HCT116 (cell line): ENCODE measurements around the gene SLC24A3. TPM values are rescaled to one million over a fixed set of nuclear protein-coding genes. Genes with fewer than 3 reads are reported as not detected.

Experiments used
- ATAC-seq: fragments of 200-7000 bp; cut with Tn5 transposase; 2 replicates; pipeline ENCODE4 v1.9.1; 2020; ENCODE audit warnings: mild to moderate bottlenecking, moderate library complexity
- BruUV-seq: library from RNA; stranded (reverse); fragments of 400-500 nt; replicated peaks from 2 replicates; lab custom pipeline; 2021; lab: Mats Ljungman, UMichigan
- CTCF ChIA-PET: fragments of 300-600 bp; sonication (Branson Sonifier 250); formaldehyde crosslinking; loops from one replicate; lab custom pipeline; 2021; ENCODE audit warnings: antibody characterized with exemption; lab: Charles Lee
- POLR2A ChIA-PET: fragments of 300-600, 350-600 bp; sonication (Branson Sonifier 250); formaldehyde crosslinking; loops from one replicate; lab custom pipeline; 2021; ENCODE audit warnings: antibody characterized with exemption; lab: Charles Lee
- RAD21 ChIA-PET, 2 experiments: fragments of 300-600 bp; sonication (Branson Sonifier 250); formaldehyde crosslinking; loops; one replicate each; lab custom pipeline; 2023; ENCODE audit warnings: low total read pairs in 2 of 2; ENCODE audit not compliant: uncharacterized antibody in 2 of 2, unreplicated experiment in 2 of 2, low non-redundant PET in 1 of 2; lab: Charles Lee
- DNase-seq: peaks from one replicate; pipeline ENCODE4 v3.0.0-alpha.2; 2010; ENCODE audit warnings: low read depth, low spot score
- H2AFZ ChIP-seq: fragments of 200-600 bp; shearing (Covaris generic), sonication (generic); 2 replicates; pipeline ENCODE4 v1.6.1; 2017; ENCODE audit warnings: low read depth, mixed run types, mixed read lengths, antibody characterized with exemption, low read length; ENCODE audit not compliant: poor library complexity, severe bottlenecking
- H3K27ac ChIP-seq: 2 replicates; pipeline ENCODE4 v1.5.1; 2012; ENCODE audit warnings: low read depth, low read length
- H3K27me3 ChIP-seq: fragments of 200-600 bp; sonication (generic); 2 replicates; pipeline ENCODE4 v1.6.1; 2016; ENCODE audit warnings: mixed run types, low read length, mixed read lengths; ENCODE audit not compliant: insufficient read depth
- H3K36me3 ChIP-seq, 2 experiments: fragments of 200-500 bp in 1 of 2; fragments of 200-600 bp in 1 of 2; sonication (Bioruptor generic) in 1 of 2; sonication (generic) in 1 of 2; 2 replicates each; pipeline versions ENCODE4 v1.5.1 to v1.6.1; 2014 to 2016; ENCODE audit warnings: low read length in 2 of 2, inconsistent platforms in 1 of 2, mixed read lengths in 1 of 2, mixed run types in 1 of 2; ENCODE audit not compliant: insufficient read depth in 2 of 2, control insufficient read depth in 1 of 2
- H3K4me1 ChIP-seq, 2 experiments: fragments of 200-600 bp in 1 of 2; sonication (generic) in 1 of 2; 2 replicates each; pipeline versions ENCODE4 v1.5.1 to v1.6.1; 2012 to 2017; ENCODE audit warnings: low read length in 2 of 2, inconsistent platforms in 1 of 2, mild to moderate bottlenecking in 1 of 2, mixed read lengths in 1 of 2, mixed run types in 1 of 2, moderate library complexity in 1 of 2; ENCODE audit not compliant: insufficient read depth in 2 of 2, control insufficient read depth in 1 of 2
- H3K4me2 ChIP-seq: fragments of 200-600 bp; sonication (generic); 2 replicates; pipeline ENCODE4 v1.6.1; 2017; ENCODE audit warnings: mixed run types, low read length, mixed read lengths
- H3K4me3 ChIP-seq, 2 experiments: fragments of 200-600 bp in 1 of 2; sonication (generic) in 1 of 2; replicated peaks in 1 of 2; 2 replicates each; pipeline ENCODE4 v1.5.1; 2011 to 2016; ENCODE audit warnings: low read length in 2 of 2, control low read depth in 1 of 2, low read depth in 1 of 2, mild to moderate bottlenecking in 1 of 2, mixed read lengths in 1 of 2, mixed run types in 1 of 2
- H3K79me2 ChIP-seq: fragments of 200-600 bp; sonication (generic); 2 replicates; pipeline ENCODE4 v1.6.1; 2017; ENCODE audit warnings: mild to moderate bottlenecking, mixed run types, low read length, moderate library complexity, mixed read lengths; ENCODE audit not compliant: insufficient read depth
- H3K9ac ChIP-seq: fragments of 200-600 bp; sonication (generic); 2 replicates; pipeline ENCODE4 v1.6.1; 2016; ENCODE audit warnings: low read length, mixed read lengths
- H3K9me2 ChIP-seq: fragments of 200-600 bp; sonication (generic), shearing (Covaris generic); 2 replicates; pipeline ENCODE4 v1.6.1; 2017; ENCODE audit warnings: mixed run types, mild to moderate bottlenecking, moderate library complexity; ENCODE audit not compliant: insufficient read depth
- H3K9me3 ChIP-seq, 2 experiments: fragments of 200-500 bp in 1 of 2; fragments of 200-600 bp in 1 of 2; sonication (Bioruptor generic) in 1 of 2; sonication (generic) in 1 of 2; 2 replicates each; pipeline ENCODE4 v1.6.1; 2014 to 2017; ENCODE audit warnings: low read length in 2 of 2, mixed read lengths in 2 of 2, inconsistent platforms in 1 of 2, low read depth in 1 of 2, mild to moderate bottlenecking in 1 of 2, mixed run types in 1 of 2, moderate library complexity in 1 of 2; ENCODE audit not compliant: control insufficient read depth in 1 of 2, insufficient read depth in 1 of 2
- H4K20me1 ChIP-seq: fragments of 200-600 bp; sonication (generic), shearing (Covaris generic); 2 replicates; pipeline ENCODE4 v1.6.1; 2017; ENCODE audit warnings: mixed run types, mild to moderate bottlenecking, moderate library complexity; ENCODE audit not compliant: insufficient read depth
- CTCF ChIP-seq, 3 experiments: fragments of 200-600 bp in 1 of 3; sonication (generic) in 1 of 3; IDR thresholded peaks in 2 of 3; conservative IDR thresholded peaks in 1 of 3; 2 replicates each; pipeline ENCODE4 v1.5.1; 2012 to 2017; ENCODE audit warnings: low read depth in 2 of 3, low read length in 2 of 3, antibody characterized with exemption in 1 of 3, borderline replicate concordance in 1 of 3, control low read depth in 1 of 3, mild to moderate bottlenecking in 1 of 3, mixed read lengths in 1 of 3, mixed run types in 1 of 3, moderate library complexity in 1 of 3; ENCODE audit not compliant: insufficient read depth in 1 of 3
- EZH2 ChIP-seq: fragments of 200-600 bp; sonication (generic); IDR thresholded peaks from 2 replicates; pipeline ENCODE4 v1.6.1; 2017; ENCODE audit warnings: antibody characterized with exemption, mixed run types
- FOSL1 ChIP-seq: IDR thresholded peaks from 2 replicates; pipeline ENCODE4 v1.6.1; 2012; ENCODE audit warnings: low read depth
- POLR2A ChIP-seq: IDR thresholded peaks from 2 replicates; pipeline ENCODE4 v1.7.0; 2011; ENCODE audit warnings: borderline replicate concordance; ENCODE audit not compliant: insufficient read depth, insufficient read length; ENCODE audit errors: extremely low read depth
- RAD21 ChIP-seq: IDR thresholded peaks from 2 replicates; pipeline ENCODE4 v1.6.1; 2012; ENCODE audit warnings: low read depth, mild to moderate bottlenecking
- SP1 ChIP-seq: IDR thresholded peaks from 2 replicates; pipeline ENCODE4 v1.6.1; 2012; ENCODE audit warnings: low read depth
- SRF ChIP-seq: IDR thresholded peaks from 2 replicates; pipeline ENCODE4 v1.6.1; 2012; ENCODE audit warnings: low read depth
- YY1 ChIP-seq: IDR thresholded peaks from 2 replicates; pipeline ENCODE4 v1.6.1; 2011; ENCODE audit warnings: low read length, low read depth, moderate library complexity, mild to moderate bottlenecking; ENCODE audit not compliant: insufficient replicate concordance; ENCODE audit errors: extremely low read depth
- intact Hi-C: fragments of 100-400 bp; cut with micrococcal nuclease; formaldehyde crosslinking; loops from 2 replicates; pipeline ENCODE4 v1.10.0; 2022
- total RNA-seq: library from RNA; stranded (reverse); gene quantifications from one replicate; pipeline ENCODE4 v1.2.1, GENCODE V29; 2021; ENCODE audit not compliant: unreplicated experiment

The SLC24A3 gene
- total RNA-seq, 1 experiment from 2014 or later, result not detected

- no peak for TF ChIP-seq SP1
- TF ChIP-seq RAD21, result no peak
- no peak for TF ChIP-seq CTCF (IDR thresholded peaks at IDR 0.05 in 2 of 3, conservative IDR thresholded peaks at IDR 0.05 in 1 of 3; ENCODE audit: borderline replicate concordance in 1 of 3, insufficient read depth in 1 of 3, low read depth in 2 of 3, low read length in 2 of 3)
- no peak for TF ChIP-seq FOSL1
- no peak for TF ChIP-seq YY1
These were observed 546.3 kb downstream of the SLC24A3 start (continued) for GRCh38 chr20:19758501-19759331.

GRCh38 chr20:19760371-19760721 lies 547.9 kb downstream of the SLC24A3 start:
- TF ChIP-seq EZH2 (no peak), POLR2A (no peak), CTCF (IDR thresholded peaks at IDR 0.05 in 2 of 3, conservative IDR thresholded peaks at IDR 0.05 in 1 of 3; ENCODE audit: borderline replicate concordance in 1 of 3, insufficient read depth in 1 of 3, low read depth in 2 of 3, low read length in 2 of 3) (no peak), YY1 (no peak), SRF (no peak)
- no peaks in the 10 kb centered on the region for H3K79me2 ChIP-seq
- ChIA-PET POLR2A (no interaction called here), CTCF (no interaction called here), RAD21 (no interaction called here)
- intact Hi-C loops, result no loop called here
- BruUV-seq, result no TSS peak
- DNase-seq (no peak), ATAC-seq (no peak)
- no peak overlapping the region for H3K27ac ChIP-seq
- no peaks in the 10 kb centered on the region for H3K9me2 ChIP-seq
- H3K4me3 ChIP-seq, result no peak overlapping the region
- H3K27me3 ChIP-seq, result no peaks in the 10 kb centered on the region
- no peaks in the 10 kb centered on the region for H3K9me3 ChIP-seq
- H3K36me3 ChIP-seq, result no peaks in the 10 kb centered on the region
- peaks cover 6 to 18% of the 10 kb centered on the region in 2 experiments for H3K4me1 ChIP-seq
- H2AFZ ChIP-seq, result no peak overlapping the region
- no peak overlapping the region for H3K9ac ChIP-seq
- H3K4me2 ChIP-seq, result no peak overlapping the region
- no peaks in the 10 kb centered on the region for H4K20me1 ChIP-seq
